ENCODE results near the gene LRFN5.
"Not testable (repeated sequence)": the region's sequence is repeated elsewhere in the genome, so short reads cannot be mapped to it uniquely, and the experiment has no call there.

LRFN5 gene

DNA sequence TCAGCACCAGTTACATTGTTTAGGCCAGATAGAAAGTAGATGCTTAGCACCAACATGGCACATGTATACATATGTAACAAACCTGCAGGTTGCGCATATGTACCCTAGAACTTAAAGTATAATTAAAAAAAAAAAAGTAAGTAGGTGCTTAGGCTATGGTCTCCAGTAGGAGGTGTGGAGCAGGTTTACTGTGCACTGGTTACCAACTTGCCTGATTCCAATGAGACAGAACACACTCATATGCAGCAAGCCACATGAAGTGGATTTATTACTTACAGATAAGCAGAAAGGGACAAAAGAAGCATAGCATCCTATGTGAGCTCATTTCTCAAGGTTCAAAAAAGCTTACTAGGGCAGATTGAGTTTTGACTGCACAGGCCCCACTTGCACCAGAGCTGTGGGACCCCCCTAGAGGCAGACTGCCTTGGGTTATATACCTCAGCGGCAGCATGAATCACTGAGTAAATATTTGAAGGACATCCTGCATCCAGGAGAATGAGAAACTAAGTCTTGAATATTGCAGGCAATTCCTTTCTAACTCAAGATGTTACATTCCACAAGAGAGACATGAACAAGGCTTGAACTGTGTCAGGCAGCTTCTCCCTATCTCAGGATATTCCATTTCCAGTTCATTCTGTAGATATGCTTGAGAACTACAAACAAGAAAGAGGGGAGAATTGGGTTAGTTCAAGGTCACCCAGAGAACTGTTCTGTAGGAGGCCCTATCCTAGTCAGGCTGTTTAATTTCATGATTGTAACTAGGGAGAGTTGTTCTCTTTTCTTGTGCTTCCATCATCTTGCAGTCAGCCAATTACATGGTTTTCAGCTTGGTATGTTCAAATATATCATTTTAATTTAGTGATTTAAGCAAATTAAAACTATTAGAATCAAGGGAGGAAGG, 30.1 kb downstream of the LRFN5 start:
- peak; percentile 37 for DNase-seq (ENCODE audit: low read depth)

- no peak for DNase-seq (ENCODE audit: low read depth)
These were observed 35.0 kb downstream of the LRFN5 start for GRCh38 chr14:41641690-41642089.

- no peak for DNase-seq (ENCODE audit: low read depth)
These were observed 35.7 kb downstream of the LRFN5 start for GRCh38 chr14:41642367-41642766.

DNA sequence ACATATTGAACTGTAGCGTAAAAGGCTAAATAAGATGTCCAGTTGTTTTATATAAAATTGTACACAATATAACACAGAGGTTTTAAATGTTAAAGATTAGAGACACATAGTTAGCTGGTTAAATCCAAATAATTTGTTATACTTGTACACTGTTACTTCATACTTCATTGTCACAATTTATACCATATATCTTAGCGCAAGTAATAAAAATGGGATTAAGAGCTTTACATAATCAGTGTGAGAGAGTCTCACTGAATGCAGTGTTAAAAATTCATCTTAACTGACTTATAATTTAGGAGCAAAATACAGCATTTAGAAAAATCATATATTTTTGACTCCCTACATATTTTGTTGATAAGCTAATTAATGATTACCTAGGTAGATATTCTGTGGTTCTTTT, 36.1 kb downstream of the LRFN5 start:
- DNase-seq (ENCODE audit: low read depth): no peak

GRCh38 chr14:41644606-41645005, 37.9 kb downstream of the LRFN5 start:
- DNase-seq (ENCODE audit: low read depth): no peak

DNA sequence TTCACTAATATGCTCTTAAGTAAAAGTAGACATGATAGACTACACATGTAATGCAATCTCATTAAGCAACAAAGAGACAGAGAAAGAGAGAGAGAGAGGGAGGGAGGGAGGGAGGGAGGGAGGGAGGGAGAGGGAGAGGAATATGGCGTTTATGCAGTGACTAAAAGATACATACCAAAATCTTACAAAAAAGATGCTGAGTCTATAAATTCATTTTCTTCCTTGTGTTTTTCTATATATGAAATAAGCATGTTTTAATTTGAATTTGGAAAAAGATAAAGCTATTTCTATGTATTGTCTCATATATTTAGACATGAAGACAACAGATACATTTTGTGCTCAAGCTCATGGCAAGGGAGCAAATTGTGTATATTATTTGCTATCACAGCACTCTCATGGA, 44.1 kb downstream of the LRFN5 start:
- no peak for DNase-seq (ENCODE audit: low read depth)

DNA sequence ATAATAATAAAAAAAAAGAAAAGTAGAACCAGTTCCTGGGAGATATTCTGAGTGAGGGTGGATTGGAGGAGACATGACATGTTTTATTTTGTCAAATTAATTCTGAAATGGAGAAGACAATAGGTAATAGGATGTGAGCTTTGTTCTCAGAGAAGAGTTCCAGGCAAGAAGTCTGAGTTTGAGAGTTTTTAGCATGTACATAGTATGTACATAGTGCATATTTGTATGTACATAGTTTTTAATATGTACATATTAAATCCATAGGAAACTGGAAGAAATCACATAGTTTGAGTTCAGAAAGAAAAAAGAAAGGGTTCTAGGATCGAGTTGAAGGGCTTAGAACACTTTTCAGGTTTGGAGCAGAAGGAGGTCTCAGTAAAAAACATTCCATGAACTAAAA, 47.5 kb downstream of the LRFN5 start:
- DNase-seq (ENCODE audit: low read depth): no peak

DNA sequence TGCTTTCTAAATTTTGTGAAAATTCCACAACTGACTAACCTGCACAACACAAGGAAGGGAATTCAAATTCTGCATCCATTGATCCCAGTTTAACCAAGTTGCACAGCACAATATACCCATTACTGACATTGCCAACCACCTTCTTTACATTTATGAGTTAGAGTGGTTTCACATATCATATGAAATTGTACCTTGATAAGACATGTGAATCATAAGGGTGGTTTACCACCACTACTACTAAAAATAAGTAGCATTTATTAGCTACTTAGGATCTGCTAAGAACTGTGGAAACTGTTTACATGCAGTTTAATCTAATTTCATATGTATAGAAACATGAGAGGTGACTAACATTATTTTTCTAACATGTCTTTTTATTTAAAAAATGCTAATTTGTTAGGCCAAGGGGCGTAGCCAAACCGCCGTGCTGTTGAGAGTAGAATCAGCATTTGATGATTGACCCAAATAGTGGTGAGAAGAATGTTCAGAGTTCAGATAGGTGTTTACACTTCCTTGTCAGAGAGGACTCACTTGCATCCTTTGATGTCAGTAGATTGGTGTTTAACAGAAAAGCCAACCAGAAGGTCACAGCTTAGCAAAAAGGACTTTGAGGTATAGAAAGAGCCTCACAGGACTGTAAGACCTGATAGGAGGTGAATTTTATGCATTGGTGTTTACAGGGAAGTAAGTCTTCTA, 56.2 kb downstream of the LRFN5 start:
- DNase-seq (ENCODE audit: low read depth): peak; percentile 3

DNA sequence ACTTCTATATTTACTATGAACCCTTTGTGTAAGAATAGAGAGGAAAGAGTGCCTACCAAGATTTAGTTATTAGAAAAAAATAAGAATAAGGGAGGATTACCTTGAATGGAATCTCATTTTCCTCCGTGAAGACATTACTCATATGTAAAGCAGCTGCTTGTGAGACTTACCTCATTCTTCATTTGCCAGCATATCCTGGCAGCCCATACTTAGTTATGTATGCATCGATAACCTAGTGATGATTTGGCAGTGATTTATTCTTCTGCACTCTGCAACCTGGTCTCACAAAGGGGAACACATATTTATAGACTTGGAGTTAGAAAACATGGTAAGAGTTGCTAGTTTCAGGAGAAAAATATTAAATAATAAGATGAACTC, 56.8 kb downstream of the LRFN5 start:
- peak; percentile 7 for DNase-seq (ENCODE audit: low read depth)

- no peak for DNase-seq (ENCODE audit: low read depth)
These were observed 59.6 kb downstream of the LRFN5 start for GRCh38 chr14:41666301-41666700.

GRCh38 chr14:41668356-41668755, 61.7 kb downstream of the LRFN5 start:
- no peak for DNase-seq (ENCODE audit: low read depth)

DNA sequence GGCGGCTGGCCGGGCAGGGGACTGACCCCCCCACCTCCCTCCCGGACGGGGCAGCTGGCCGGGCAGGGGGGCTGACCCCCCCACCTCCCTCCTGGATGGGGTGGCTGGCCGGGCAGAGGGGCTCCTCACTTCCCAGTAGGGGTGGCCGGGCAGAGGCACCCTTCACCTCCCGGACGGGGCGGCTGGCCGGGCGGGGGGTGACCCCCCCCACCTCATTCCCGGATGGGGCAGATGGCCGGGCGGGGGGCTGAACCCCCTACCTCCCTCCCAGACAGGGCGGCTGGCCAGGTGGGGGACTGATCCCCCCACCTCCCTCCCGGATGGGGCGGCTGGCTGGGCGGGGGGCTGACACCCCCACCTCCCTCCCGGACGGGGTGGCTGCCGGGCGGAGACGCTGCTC, 66.9 kb downstream of the LRFN5 start:
- DNase-seq (ENCODE audit: low read depth): not testable (repeated sequence)

- DNase-seq (ENCODE audit: low read depth): not testable (repeated sequence)
These were observed 67.9 kb downstream of the LRFN5 start for GRCh38 chr14:41674511-41674971.

DNA sequence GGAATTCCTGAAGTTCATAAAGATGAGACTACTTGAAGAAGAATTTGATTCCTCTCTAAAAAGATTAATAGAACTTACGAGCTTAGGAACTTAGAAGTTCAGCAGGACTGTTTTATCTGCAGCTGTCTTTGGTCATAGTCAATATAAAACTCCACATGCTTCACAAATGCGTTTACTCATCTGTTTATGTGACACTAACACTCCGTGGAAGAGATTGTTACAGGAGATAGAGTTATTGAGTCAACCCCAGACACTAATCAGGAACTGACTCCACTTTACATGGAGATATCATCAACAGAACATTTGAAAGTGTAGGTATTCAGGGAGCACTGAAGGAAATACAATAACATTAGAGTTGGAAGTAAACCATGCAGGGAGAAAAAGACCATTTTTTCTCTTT, 92.8 kb downstream of the LRFN5 start:
- peak; percentile 8 for DNase-seq (ENCODE audit: low read depth)

DNA sequence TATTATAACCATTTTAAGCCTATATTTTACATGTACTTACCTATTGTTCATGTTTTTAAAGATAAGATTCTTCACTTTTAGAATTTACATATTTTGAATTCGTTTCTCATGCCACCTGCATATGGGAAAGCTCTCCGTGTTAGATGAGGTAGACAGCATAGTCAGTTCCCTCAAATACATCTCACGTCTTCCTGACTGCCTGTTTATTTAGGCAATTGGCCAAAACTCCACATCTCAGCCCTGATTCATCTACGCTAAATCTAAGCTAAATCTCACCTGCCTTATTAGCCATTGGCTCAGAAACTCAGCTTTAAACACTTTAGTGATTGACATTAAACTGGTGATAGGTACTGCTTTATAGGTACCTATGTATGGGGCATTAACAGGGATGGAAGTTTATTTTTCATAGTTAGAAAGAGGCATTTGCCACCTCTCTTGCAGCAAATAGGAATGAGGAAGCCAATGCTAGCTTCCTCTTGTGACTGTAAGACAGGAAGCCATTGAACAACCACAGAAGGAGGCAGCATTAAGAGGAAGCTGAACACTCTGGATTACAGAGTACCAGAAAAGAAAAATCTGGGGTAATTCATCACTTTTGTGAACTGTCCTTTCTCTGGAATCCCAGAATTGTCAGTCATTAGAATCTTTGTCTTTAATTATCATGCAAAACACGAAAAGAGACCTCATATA, 111.9 kb downstream of the LRFN5 start:
- DNase-seq (ENCODE audit: low read depth): no peak

DNA sequence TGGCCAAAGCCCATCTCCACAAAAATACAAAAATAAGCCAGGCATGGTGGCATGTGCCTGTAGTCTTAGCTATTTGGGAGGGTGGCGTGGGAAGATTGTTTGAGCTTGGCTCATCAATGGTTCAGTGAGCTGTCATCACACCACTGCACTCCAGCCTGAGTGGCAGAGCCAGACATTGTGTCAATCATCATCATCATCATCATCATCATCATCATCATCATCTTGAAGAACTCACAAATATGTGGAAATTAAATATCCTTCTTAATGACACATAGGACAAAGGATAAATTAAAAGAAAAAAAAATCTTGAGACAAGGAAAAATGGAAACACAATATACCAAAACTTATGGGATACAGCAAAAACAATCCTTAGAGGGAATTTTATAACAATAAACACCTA, 132.5 kb downstream of the LRFN5 start:
- no peak for DNase-seq (ENCODE audit: low read depth)

- no peak for DNase-seq (ENCODE audit: low read depth)
These were observed 136.5 kb downstream of the LRFN5 start for GRCh38 chr14:41743140-41743539.

DNA sequence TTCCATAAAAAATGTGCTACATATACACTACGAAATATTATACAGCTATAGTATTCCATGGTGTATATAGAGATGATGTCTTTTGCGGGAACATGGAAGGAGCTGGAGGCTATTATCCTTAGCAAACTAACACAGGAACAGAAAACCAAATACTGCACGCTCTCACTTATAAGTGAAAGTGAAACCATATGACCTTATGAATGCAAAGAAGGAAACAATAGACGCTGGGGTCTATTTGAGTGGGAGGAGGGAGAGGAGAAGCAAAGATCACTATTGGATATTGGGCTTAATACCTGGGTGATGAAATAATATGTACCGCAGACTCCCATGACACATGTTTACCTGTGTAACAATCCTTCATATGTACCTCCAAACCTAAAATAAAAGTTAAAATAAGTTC, 142.8 kb downstream of the LRFN5 start:
- no peak for DNase-seq (ENCODE audit: low read depth)

DNA sequence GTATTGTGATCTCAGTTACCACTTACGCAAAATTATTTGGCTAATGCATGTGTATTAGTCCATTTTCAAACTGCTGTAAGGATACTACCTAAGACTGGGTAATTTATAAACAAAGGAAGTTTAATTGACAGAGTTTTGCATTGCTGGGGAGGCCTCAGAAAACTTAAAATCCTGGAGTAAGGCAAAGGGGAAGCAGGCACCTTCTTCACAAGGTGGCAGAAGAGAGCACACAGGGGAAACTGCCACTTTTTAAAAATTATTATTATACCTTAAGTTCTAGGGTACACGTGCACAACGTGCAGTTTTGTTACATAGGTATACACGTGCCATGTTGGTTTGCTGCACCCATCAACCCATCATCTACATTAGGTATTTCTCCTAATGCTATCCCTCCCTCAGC, 143.9 kb downstream of the LRFN5 start:
- not testable (repeated sequence) for DNase-seq (ENCODE audit: low read depth)

GRCh38 chr14:41758011-41758665, 151.5 kb downstream of the LRFN5 start:
- DNase-seq (ENCODE audit: low read depth): no peak

- DNase-seq (ENCODE audit: low read depth): no peak
These were observed 154.5 kb downstream of the LRFN5 start for GRCh38 chr14:41761204-41761603.

DNA sequence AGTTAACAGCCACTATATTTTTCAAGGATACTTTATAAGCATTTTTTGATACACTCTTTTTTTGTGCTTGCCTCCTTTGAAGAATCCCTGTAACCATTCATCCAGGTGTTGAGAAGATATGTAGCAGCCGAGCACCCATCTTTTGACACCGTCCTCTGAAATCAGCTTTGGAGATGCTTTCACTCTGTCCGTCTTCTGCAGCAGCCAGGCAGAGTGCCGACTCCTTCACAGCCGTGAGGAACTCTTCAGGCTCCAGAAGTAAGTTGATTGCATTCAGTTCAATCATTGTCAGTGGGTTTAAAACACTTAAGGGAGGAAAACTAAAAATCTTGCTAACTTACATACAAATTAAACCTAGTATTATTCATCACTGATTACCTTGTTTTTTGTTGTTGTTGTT, 160.1 kb downstream of the LRFN5 start:
- DNase-seq (ENCODE audit: low read depth): no peak
